Naive thymus-derived CD4-positive, alpha-beta T cell (primary cell): ENCODE measurements around the gene SMPD3. TPM values are rescaled to one million over a fixed set of nuclear protein-coding genes. Genes with fewer than 3 reads are reported as not detected.

Experiments
- ATAC-seq: fragments of 150-1000 bp; cut with Tn5 transposase; 2 replicates; pipeline ENCODE4 v1.10.0; 2021; ENCODE audit warnings: mild to moderate bottlenecking, moderate library complexity
- CTCF ChIA-PET: fragments of 350-600 bp; sonication (Branson Sonifier 250); formaldehyde crosslinking; loops from one replicate; lab custom pipeline; 2021; ENCODE audit warnings: antibody characterized with exemption; lab: Charles Lee
- POLR2A ChIA-PET: fragments of 350-600 bp; sonication (Branson Sonifier 250); formaldehyde crosslinking; loops from one replicate; lab custom pipeline; 2021; ENCODE audit warnings: antibody characterized with exemption, inconsistent platforms; lab: Charles Lee
- DNase-seq, 9 donors: peaks; one replicate each; pipeline versions ENCODE4 v3.0.0 to v3.0.0-alpha.2; 2020 to 2022; ENCODE audit warnings: mixed read lengths in 1 of 9
- H3K27ac ChIP-seq: one replicate; pipeline ENCODE4 v1.7.0; 2013; ENCODE audit warnings: mild to moderate bottlenecking, low read depth, low read length, moderate library complexity
- H3K27me3 ChIP-seq, 2 donors: one replicate each; pipeline ENCODE4 v1.7.0; 2013; ENCODE audit warnings: low read length in 2 of 2, mild to moderate bottlenecking in 2 of 2, moderate library complexity in 2 of 2; ENCODE audit not compliant: control insufficient read depth in 2 of 2, insufficient read depth in 2 of 2
- H3K36me3 ChIP-seq, 3 experiments: 1 replicate in 2 of 3; 2 replicates in 1 of 3; pipeline ENCODE4 v1.7.0; 2013; ENCODE audit warnings: low read length in 3 of 3, mild to moderate bottlenecking in 3 of 3, moderate library complexity in 1 of 3; ENCODE audit not compliant: insufficient read depth in 3 of 3, control insufficient read depth in 2 of 3
- H3K4me1 ChIP-seq, 2 donors: one replicate each; pipeline ENCODE4 v1.7.0; 2013; ENCODE audit warnings: low read length in 2 of 2, mild to moderate bottlenecking in 2 of 2, moderate library complexity in 1 of 2; ENCODE audit not compliant: control insufficient read depth in 2 of 2, insufficient read depth in 2 of 2
- H3K4me3 ChIP-seq: 2 replicates; pipeline ENCODE4 v1.7.0; 2013; ENCODE audit warnings: mild to moderate bottlenecking, low read length
- H3K9me3 ChIP-seq, 3 experiments: 1 replicate in 2 of 3; 2 replicates in 1 of 3; pipeline ENCODE4 v1.7.0; 2013; ENCODE audit warnings: low read length in 3 of 3; ENCODE audit not compliant: control insufficient read depth in 2 of 3
- H3K27ac Mint-ChIP-seq, 9 donors: one replicate each; pipeline ENCODE4 v1.8.0; 2020 to 2022; ENCODE audit warnings: mixed read lengths in 9 of 9, mild to moderate bottlenecking in 8 of 9, moderate library complexity in 5 of 9, inconsistent platforms in 2 of 9
- H3K27me3 Mint-ChIP-seq, 5 donors: one replicate each; pipeline ENCODE4 v1.8.0; 2021 to 2022; ENCODE audit warnings: mixed read lengths in 5 of 5, mild to moderate bottlenecking in 1 of 5
- H3K36me3 Mint-ChIP-seq, 5 donors: one replicate each; pipeline ENCODE4 v1.8.0; 2020 to 2022; ENCODE audit warnings: mixed read lengths in 5 of 5, mild to moderate bottlenecking in 3 of 5, inconsistent platforms in 1 of 5
- H3K4me1 Mint-ChIP-seq, 7 donors: one replicate each; pipeline ENCODE4 v1.8.0; 2020 to 2022; ENCODE audit warnings: mixed read lengths in 7 of 7, mild to moderate bottlenecking in 3 of 7, inconsistent platforms in 1 of 7
- H3K4me3 Mint-ChIP-seq, 10 donors: one replicate each; pipeline ENCODE4 v1.8.0; 2020 to 2022; ENCODE audit warnings: mild to moderate bottlenecking in 10 of 10, mixed read lengths in 10 of 10, moderate library complexity in 6 of 10, inconsistent platforms in 2 of 10
- H3K9me3 Mint-ChIP-seq, 11 donors: one replicate each; pipeline ENCODE4 v1.8.0; 2020 to 2022; ENCODE audit warnings: mixed read lengths in 11 of 11, mild to moderate bottlenecking in 4 of 11, inconsistent platforms in 1 of 11, moderate library complexity in 1 of 11
- intact Hi-C, 2 donors: fragments of 100-400 bp; cut with micrococcal nuclease; formaldehyde crosslinking; loops; one replicate each; pipeline ENCODE4 v1.15.1; 2023
- polyA plus RNA-seq, 2 donors: library from polyadenylated mRNA; unstranded; fragments of 300-500 nt; fragmentation: Illumina TruSeq; gene quantifications; one replicate each; pipeline ENCODE4 v1.2.3, GENCODE V29; 2021
- total RNA-seq, 6 experiments: library from RNA in 5 of 6; stranded (reverse) in 5 of 6; gene quantifications; 1 replicate in 5 of 6; 2 replicates in 1 of 6; pipeline ENCODE4 v1.2.3 and lab custom pipeline; 2021 to 2026

Gene SMPD3
- total and polyA plus RNA-seq, 7 experiments from 2014 or later, result 0.32 to 6.1 (median 1.8) TPM

DNA sequence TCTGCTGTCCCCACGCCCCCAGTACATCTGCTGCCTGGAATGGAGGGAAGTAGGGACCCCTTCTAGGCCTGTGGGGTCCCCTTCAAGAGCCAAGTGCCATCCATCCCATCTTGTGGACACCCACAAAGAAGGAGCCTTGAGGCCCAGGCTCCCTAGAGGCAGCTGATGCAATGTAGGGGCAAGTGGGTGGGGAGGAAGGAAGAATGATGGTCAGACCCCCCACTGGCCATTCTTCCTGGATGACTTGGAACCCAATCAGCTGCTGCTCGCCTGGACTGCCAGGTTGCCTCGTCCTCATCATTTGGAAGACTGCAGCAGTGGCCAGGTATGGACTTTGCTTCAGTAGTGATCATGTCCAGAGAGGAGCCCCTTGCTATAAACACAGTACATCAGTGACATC, 48.9 kb downstream of the SMPD3 start:
- no peaks in the 10 kb centered on the region for H3K9me3 ChIP-seq
- Mint-ChIP-seq H3K27ac (no peak overlapping the region), H3K9me3 (no peaks in the 10 kb centered on the region), H3K4me1 (peaks cover 6 to 36% (median 29%) of the 10 kb centered on the region in 7 donors), H3K27me3 (peaks cover 0 to 15% (median 0%) of the 10 kb centered on the region in 5 donors), H3K4me3 (no peak overlapping the region), H3K36me3 (no peaks in the 10 kb centered on the region)
- H3K27ac ChIP-seq, result no peak overlapping the region
- H3K36me3 ChIP-seq, result no peaks in the 10 kb centered on the region
- POLR2A ChIA-PET, result interaction anchor here (1.1 to 4.3 kb wide), 2 partner anchors 18 to 42 kb away, joined by 3 to 22 read pairs; no protein-coding TSS in a partner anchor
- CTCF ChIA-PET, result interaction anchor here (0.8 to 4.2 kb wide), 7 partner anchors 18 to 121 kb away, joined by 3 to 27 read pairs (median 3); no protein-coding TSS in a partner anchor
- H3K4me3 ChIP-seq, result no peak overlapping the region
- no peaks in the 10 kb centered on the region for H3K27me3 ChIP-seq
- intact Hi-C loops, result no loop called here
- DNase-seq (no peak), ATAC-seq (no peak)
- peaks cover 11 to 18% of the 10 kb centered on the region in 2 donors for H3K4me1 ChIP-seq

DNA sequence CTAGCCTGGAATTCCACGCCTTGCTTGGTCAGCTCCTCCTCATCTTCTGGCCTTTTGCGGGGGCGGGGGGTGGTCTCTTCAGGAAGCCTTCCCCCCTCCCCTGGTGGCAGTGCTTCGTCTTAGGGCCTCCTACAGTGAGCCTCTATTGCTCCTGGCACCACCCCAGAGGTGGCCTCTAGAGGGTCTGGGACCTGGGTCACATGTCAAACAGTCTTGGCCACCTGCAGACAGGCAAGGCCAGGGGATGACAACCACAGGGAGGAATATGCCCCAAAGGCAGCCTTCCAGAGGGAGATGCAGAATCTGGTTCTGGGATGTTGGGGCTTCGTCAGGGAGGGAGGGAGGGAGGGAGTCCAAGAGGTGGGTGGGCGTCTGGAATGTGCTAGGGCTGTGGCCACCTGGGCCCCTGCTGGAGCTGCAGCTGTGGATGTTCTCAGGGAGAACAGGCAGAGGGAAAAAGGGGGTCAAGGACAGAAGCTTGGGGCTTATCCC, 50.6 kb downstream of the SMPD3 start:
- no peak overlapping the region for H3K27ac ChIP-seq
- ChIA-PET POLR2A (interaction anchor here (0.7 to 2.0 kb wide), 4 partner anchors 9 to 113 kb away, joined by 3 to 12 read pairs (median 4); no protein-coding TSS in a partner anchor), CTCF (interaction anchor here (0.9 to 4.7 kb wide), 12 partner anchors 9 to 123 kb away, joined by 3 to 76 read pairs (median 6); no protein-coding TSS in a partner anchor)
- no peaks in the 10 kb centered on the region for H3K9me3 Mint-ChIP-seq
- H3K36me3 ChIP-seq, result no peaks in the 10 kb centered on the region
- H3K4me3 Mint-ChIP-seq, result peak overlapping the region in 1 of 10 donors; percentile 60
- intact Hi-C loops, result loop anchor here in 1 of 2 donors (2.0 kb wide), 1 partner anchor 123 kb away; no protein-coding TSS in a partner anchor
- peak overlapping the region in 5 of 9 donors; percentile 14 to 73 (median 42) for H3K27ac Mint-ChIP-seq
- H3K4me1 Mint-ChIP-seq, result peaks cover 8 to 36% (median 29%) of the 10 kb centered on the region in 7 donors
- no peaks in the 10 kb centered on the region for H3K36me3 Mint-ChIP-seq
- H3K27me3 ChIP-seq, result no peaks in the 10 kb centered on the region
- no peak overlapping the region for H3K4me3 ChIP-seq
- peaks cover 0 to 28% (median 0%) of the 10 kb centered on the region in 5 donors for H3K27me3 Mint-ChIP-seq
- H3K4me1 ChIP-seq, result peaks cover 11 to 18% of the 10 kb centered on the region in 2 donors
- no peaks in the 10 kb centered on the region for H3K9me3 ChIP-seq
- ATAC-seq (no peak), DNase-seq (no peak)

DNA sequence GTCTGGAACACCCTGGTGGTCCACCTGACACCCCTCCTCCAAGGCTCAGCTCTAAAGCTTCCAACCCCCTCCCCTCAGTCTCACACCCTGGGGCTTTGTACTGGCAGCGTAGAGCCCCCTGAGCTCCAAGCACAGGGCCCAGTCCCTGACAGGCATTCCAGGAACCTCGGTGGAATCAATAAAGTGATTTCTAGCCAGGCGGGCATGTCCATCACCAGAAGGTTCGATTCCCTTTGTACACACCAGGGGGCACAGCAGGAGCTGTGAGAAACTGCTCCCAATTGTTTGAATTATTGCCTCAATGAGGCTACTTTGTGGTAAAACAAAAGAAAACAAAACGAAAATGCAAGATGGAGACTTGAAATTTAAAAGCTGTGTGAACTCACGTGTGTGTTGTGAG, 51.8 kb downstream of the SMPD3 start:
- Histone ChIP-seq H3K36me3 (no peaks in the 10 kb centered on the region), H3K4me3 (no peak overlapping the region), H3K27me3 (no peaks in the 10 kb centered on the region), H3K9me3 (no peaks in the 10 kb centered on the region), H3K27ac (no peak overlapping the region), H3K4me1 (peaks cover 11 to 14% of the 10 kb centered on the region in 2 donors)
- Mint-ChIP-seq H3K4me1 (peaks cover 8 to 29% (median 23%) of the 10 kb centered on the region in 7 donors), H3K9me3 (no peaks in the 10 kb centered on the region), H3K27ac (peak overlapping the region in 8 of 9 donors; percentile 8 to 57 (median 43)), H3K27me3 (peaks cover 0 to 32% (median 0%) of the 10 kb centered on the region in 5 donors), H3K4me3 (no peak overlapping the region), H3K36me3 (no peaks in the 10 kb centered on the region)
- ChIA-PET CTCF (interaction anchor here (0.5 to 4.7 kb wide), 28 partner anchors 10 to 607 kb away, joined by 3 to 76 read pairs (median 5); no protein-coding TSS in a partner anchor), POLR2A (interaction anchor here (0.6 to 2.0 kb wide), 4 partner anchors 17 to 114 kb away, joined by 3 to 12 read pairs (median 4); no protein-coding TSS in a partner anchor)
- ATAC-seq, result peak; percentile 84
- intact Hi-C loops, result loop anchor here (1.0 to 2.0 kb wide), 5 partner anchors 22 to 124 kb away; partner anchors contain the start of gene SMPD3 (in 2 of the 2)
- DNase-seq, result peak in 7 of 9 donors; percentile 52 to 76 (median 69)

DNA sequence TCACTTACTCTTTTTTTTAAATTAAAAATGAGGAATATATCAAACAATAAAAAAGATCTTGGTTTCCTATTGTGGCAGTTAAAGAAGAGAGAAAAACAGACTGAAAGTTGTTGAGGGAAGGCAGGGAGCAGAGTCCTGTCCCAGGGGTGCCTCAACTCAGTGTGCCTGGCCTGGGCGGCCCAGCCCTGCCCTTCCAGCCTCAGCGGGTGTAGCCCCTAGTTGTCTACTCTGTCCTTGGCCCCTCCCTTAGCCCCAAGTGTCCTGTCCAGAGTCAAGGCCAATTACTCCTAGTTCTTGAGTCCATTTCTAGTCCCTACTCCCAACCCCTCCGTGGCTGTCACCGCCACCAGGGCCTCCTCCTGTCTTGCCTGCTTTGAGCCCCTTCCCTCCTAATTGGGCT, 52.5 kb downstream of the SMPD3 start:
- ATAC-seq (no peak), DNase-seq (no peak)
- POLR2A ChIA-PET, result interaction anchor here (0.6 to 1.1 kb wide), 3 partner anchors 21 to 115 kb away, joined by 3 to 4 read pairs (median 3); no protein-coding TSS in a partner anchor
- H3K36me3 Mint-ChIP-seq, result no peaks in the 10 kb centered on the region
- H3K4me1 Mint-ChIP-seq, result peaks cover 8 to 23% (median 17%) of the 10 kb centered on the region in 7 donors
- intact Hi-C loops, result loop anchor here (1.0 to 2.0 kb wide), 5 partner anchors 22 to 125 kb away; partner anchors contain the start of gene SMPD3 (in 2 of the 2)
- CTCF ChIA-PET, result interaction anchor here (0.5 to 4.7 kb wide), 24 partner anchors 10 to 138 kb away, joined by 3 to 76 read pairs (median 5); no protein-coding TSS in a partner anchor
- Histone ChIP-seq H3K36me3 (no peaks in the 10 kb centered on the region), H3K27me3 (no peaks in the 10 kb centered on the region), H3K27ac (no peak overlapping the region), H3K9me3 (no peaks in the 10 kb centered on the region), H3K4me1 (peaks cover 7 to 8% of the 10 kb centered on the region in 2 donors), H3K4me3 (no peak overlapping the region)
- peak overlapping the region in 1 of 9 donors; percentile 56 for H3K27ac Mint-ChIP-seq
- no peaks in the 10 kb centered on the region for H3K9me3 Mint-ChIP-seq
- no peak overlapping the region for H3K4me3 Mint-ChIP-seq
- peaks cover 0 to 36% (median 0%) of the 10 kb centered on the region in 5 donors for H3K27me3 Mint-ChIP-seq

DNA sequence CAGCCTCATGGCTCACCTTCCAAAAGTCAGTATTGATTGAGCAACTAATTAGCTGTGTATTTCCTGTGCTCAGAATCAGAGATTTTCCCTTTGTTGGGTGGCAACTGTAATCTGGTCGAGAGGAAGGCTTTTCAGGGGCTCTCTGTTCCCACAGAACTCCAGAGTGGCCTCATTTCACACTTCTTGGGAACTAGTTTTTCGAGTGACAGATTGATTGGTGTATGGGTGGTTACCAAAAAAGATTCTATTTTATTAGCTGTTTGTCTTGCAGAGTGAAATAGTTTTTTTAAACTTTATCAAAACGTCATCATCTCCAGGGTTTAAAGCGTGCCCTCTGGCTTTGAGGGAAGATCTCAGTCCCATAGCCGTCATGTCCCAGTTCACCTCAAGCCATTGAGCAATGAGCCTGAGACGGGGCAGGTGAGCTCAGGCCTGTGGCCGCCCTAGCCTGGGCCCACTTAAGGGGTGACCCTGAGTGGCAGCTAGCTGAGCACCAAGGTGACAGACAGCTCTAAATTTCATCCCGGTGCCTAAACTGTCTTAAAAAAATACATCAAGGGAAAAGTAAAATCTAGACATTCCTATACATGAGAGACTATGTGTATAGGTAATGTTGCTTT, 53.0 kb downstream of the SMPD3 start:
- ChIA-PET POLR2A (interaction anchor here (1.1 kb wide), 1 partner anchor 21 kb away, joined by 3 read pairs; no protein-coding TSS in a partner anchor), CTCF (interaction anchor here (0.5 to 4.7 kb wide), 13 partner anchors 14 to 134 kb away, joined by 3 to 76 read pairs (median 5); no protein-coding TSS in a partner anchor)
- Histone ChIP-seq H3K4me1 (peaks cover 2 to 8% of the 10 kb centered on the region in 2 donors), H3K27me3 (no peaks in the 10 kb centered on the region), H3K9me3 (no peaks in the 10 kb centered on the region), H3K27ac (no peak overlapping the region), H3K4me3 (no peak overlapping the region), H3K36me3 (no peaks in the 10 kb centered on the region)
- H3K27me3 Mint-ChIP-seq, result peaks cover 0 to 36% (median 0%) of the 10 kb centered on the region in 5 donors
- DNase-seq, result no peak
- H3K9me3 Mint-ChIP-seq, result no peaks in the 10 kb centered on the region
- peak overlapping the region in 1 of 9 donors; percentile 76 for H3K27ac Mint-ChIP-seq
- intact Hi-C loops, result no loop called here
- no peaks in the 10 kb centered on the region for H3K36me3 Mint-ChIP-seq
- H3K4me3 Mint-ChIP-seq, result no peak overlapping the region
- peaks cover 7 to 17% (median 11%) of the 10 kb centered on the region in 7 donors for H3K4me1 Mint-ChIP-seq
- no peak for ATAC-seq

DNA sequence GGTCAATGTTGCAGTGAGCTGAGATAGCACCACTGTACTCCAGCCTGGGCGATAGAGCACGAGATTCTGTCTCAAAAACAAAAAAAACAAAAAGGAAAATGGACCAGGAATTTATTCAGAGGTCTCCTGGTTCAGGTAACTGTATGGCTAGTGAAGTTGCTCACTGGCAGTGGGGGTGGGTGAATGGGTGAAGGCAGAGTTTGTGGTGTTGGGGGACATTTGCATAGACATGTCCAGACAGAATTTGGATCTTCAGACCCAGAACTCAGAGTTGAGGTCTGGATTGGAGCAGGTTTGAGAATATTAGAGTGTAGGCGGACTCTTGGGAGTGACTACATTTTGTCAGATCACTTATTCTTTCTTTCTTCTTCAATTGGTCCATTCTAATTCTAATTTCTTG, 55.0 kb downstream of the SMPD3 start:
- no peaks in the 10 kb centered on the region for H3K9me3 ChIP-seq
- ChIA-PET CTCF (interaction anchor here (0.7 to 4.7 kb wide), 5 partner anchors 14 to 128 kb away, joined by 3 to 76 read pairs (median 4); no protein-coding TSS in a partner anchor), POLR2A (no interaction called here)
- Mint-ChIP-seq H3K9me3 (no peaks in the 10 kb centered on the region), H3K4me1 (peaks cover 5 to 13% (median 7%) of the 10 kb centered on the region in 7 donors), H3K27me3 (peaks cover 0 to 38% (median 0%) of the 10 kb centered on the region in 5 donors), H3K4me3 (no peak overlapping the region), H3K27ac (no peak overlapping the region), H3K36me3 (no peaks in the 10 kb centered on the region)
- no peak overlapping the region for H3K27ac ChIP-seq
- DNase-seq (no peak), ATAC-seq (no peak)
- no peak overlapping the region for H3K4me3 ChIP-seq
- no peaks in the 10 kb centered on the region for H3K36me3 ChIP-seq
- no peaks in the 10 kb centered on the region for H3K27me3 ChIP-seq
- peaks cover 0 to 8% of the 10 kb centered on the region in 2 donors for H3K4me1 ChIP-seq
- intact Hi-C loops, result no loop called here
